H1 (cell line): ENCODE data around the gene SIPA1L3. TPM values are rescaled to one million over a fixed set of nuclear protein-coding genes. Genes with fewer than 3 reads are reported as not detected.

Experiments
- CTCF ChIA-PET: fragments of 300-600 bp; sonication (Branson Sonifier 250); formaldehyde crosslinking; loops from one replicate; lab custom pipeline; 2021; ENCODE audit not compliant: partially characterized antibody; lab: Charles Lee
- POLR2A ChIA-PET: fragments of 300-600 bp; sonication (Branson Sonifier 250); formaldehyde crosslinking; loops from one replicate; lab custom pipeline; 2021; ENCODE audit warnings: inconsistent platforms; ENCODE audit not compliant: partially characterized antibody; lab: Charles Lee
- DNase-seq, 2 experiments: peaks; one replicate each; pipeline versions ENCODE4 v3.0.0 to v3.0.0-alpha.2; 2010 to 2022; ENCODE audit warnings: low spot score in 2 of 2, low read depth in 1 of 2, mixed read lengths in 1 of 2
- FAIRE-seq: peaks from 2 replicates; lab custom pipeline; 2011; peaks lifted over from hg19 to GRCh38; lab: Jason Lieb, UNC
- H2AFZ ChIP-seq: 2 replicates; pipeline ENCODE4 v1.8.1; 2012; ENCODE audit warnings: low read length, inconsistent platforms
- H2AK5ac ChIP-seq: 2 replicates; pipeline ENCODE4 v1.6.1; 2013; ENCODE audit warnings: low read depth, low read length
- H2BK120ac ChIP-seq: replicated peaks from 2 replicates; pipeline ENCODE3; 2013; ENCODE audit warnings: low read depth, low read length, inconsistent platforms
- H2BK12ac ChIP-seq: 2 replicates; pipeline ENCODE4 v1.6.1; 2013; ENCODE audit warnings: low read depth, low read length
- H2BK15ac ChIP-seq: 2 replicates; pipeline ENCODE4 v1.6.1; 2013; ENCODE audit warnings: low read length
- H2BK20ac ChIP-seq: 2 replicates; pipeline ENCODE4 v1.6.1; 2013; ENCODE audit warnings: low read length
- H2BK5ac ChIP-seq: 2 replicates; pipeline ENCODE4 v1.6.1; 2013; ENCODE audit warnings: low read depth, low read length
- H3K14ac ChIP-seq: 2 replicates; pipeline ENCODE4 v1.6.1; 2013; ENCODE audit warnings: inconsistent platforms; ENCODE audit not compliant: insufficient read length
- H3K18ac ChIP-seq: 2 replicates; pipeline ENCODE4 v1.6.1; 2013; ENCODE audit warnings: low read length; ENCODE audit errors: extremely low read depth
- H3K23ac ChIP-seq: 2 replicates; pipeline ENCODE4 v1.6.1; 2013; ENCODE audit warnings: inconsistent platforms; ENCODE audit not compliant: insufficient read length
- H3K23me2 ChIP-seq: 2 replicates; pipeline ENCODE4 v1.6.1; 2013; ENCODE audit warnings: low read depth, low read length
- H3K27ac ChIP-seq: 2 replicates; pipeline ENCODE4 v1.6.1; 2011; ENCODE audit warnings: low read depth, low read length, inconsistent platforms
- H3K27me3 ChIP-seq, 4 experiments: replicated peaks in 1 of 4; 1 replicate in 1 of 4; 2 replicates in 3 of 4; pipeline versions ENCODE4 v1.6.1 to v1.8.1; 2011 to 2013; ENCODE audit warnings: low read length in 3 of 4, mild to moderate bottlenecking in 3 of 4, inconsistent platforms in 2 of 4, mixed read lengths in 2 of 4, moderate library complexity in 1 of 4; ENCODE audit not compliant: control insufficient read depth in 3 of 4, insufficient read depth in 3 of 4; ENCODE audit errors: extremely low read depth in 1 of 4
- H3K36me3 ChIP-seq, 4 experiments: 2 replicates each; pipeline versions ENCODE4 v1.6.1 to v1.8.1; 2011 to 2013; ENCODE audit warnings: mild to moderate bottlenecking in 4 of 4, low read length in 3 of 4, moderate library complexity in 2 of 4, control low read depth in 1 of 4, inconsistent platforms in 1 of 4; ENCODE audit not compliant: insufficient read depth in 4 of 4, control insufficient read depth in 2 of 4
- H3K4ac ChIP-seq: replicated peaks from 2 replicates; pipeline ENCODE3; 2013; ENCODE audit warnings: low read length, low read depth, mixed read lengths, inconsistent platforms; ENCODE audit not compliant: insufficient read length
- H3K4me1 ChIP-seq, 4 experiments: replicated peaks in 1 of 4; 1 replicate in 1 of 4; 2 replicates in 3 of 4; pipeline versions ENCODE4 v1.6.1 to v1.8.1; 2011 to 2013; ENCODE audit warnings: low read length in 3 of 4, inconsistent platforms in 2 of 4, mixed read lengths in 1 of 4; ENCODE audit not compliant: insufficient read depth in 4 of 4, control insufficient read depth in 3 of 4
- H3K4me2 ChIP-seq, 2 experiments: 2 replicates each; pipeline versions ENCODE4 v1.6.1 to v1.8.1; 2011 to 2013; ENCODE audit warnings: low read depth in 2 of 2, low read length in 2 of 2, control low read depth in 1 of 2, inconsistent platforms in 1 of 2, mild to moderate bottlenecking in 1 of 2; ENCODE audit not compliant: insufficient read depth in 1 of 2
- H3K4me3 ChIP-seq, 4 experiments: fragments of 200-600, 300-600 bp in 1 of 4; sonication (generic), shearing (Covaris generic), sonication (Bioruptor Twin) in 1 of 4; 2 replicates each; pipeline versions ENCODE4 v1.5.1 to v1.8.1; 2011 to 2016; ENCODE audit warnings: low read length in 4 of 4, low read depth in 3 of 4, control low read depth in 2 of 4, inconsistent platforms in 2 of 4, mild to moderate bottlenecking in 2 of 4, mixed read lengths in 1 of 4, moderate library complexity in 1 of 4; ENCODE audit not compliant: insufficient read depth in 2 of 4; ENCODE audit errors: extremely low read depth in 1 of 4
- H3K56ac ChIP-seq: replicated peaks from 2 replicates; pipeline ENCODE3; 2013; ENCODE audit warnings: low read depth, mild to moderate bottlenecking, mixed read lengths, low read length, inconsistent platforms; ENCODE audit not compliant: insufficient read length
- H3K79me1 ChIP-seq: 2 replicates; pipeline ENCODE4 v1.6.1; 2013; ENCODE audit warnings: low read depth, low read length, control low read depth
- H3K79me2 ChIP-seq, 2 experiments: 2 replicates each; pipeline versions ENCODE4 v1.6.1 to v1.8.1; 2012 to 2013; ENCODE audit warnings: low read length in 2 of 2, mild to moderate bottlenecking in 2 of 2, inconsistent platforms in 1 of 2; ENCODE audit not compliant: insufficient read depth in 2 of 2, control insufficient read depth in 1 of 2
- H3K9ac ChIP-seq, 4 experiments: replicated peaks in 1 of 4; 1 replicate in 1 of 4; 2 replicates in 3 of 4; pipeline versions ENCODE4 v1.6.1 to v1.8.1; 2011 to 2013; ENCODE audit warnings: low read depth in 3 of 4, low read length in 3 of 4, control low read depth in 2 of 4, mild to moderate bottlenecking in 2 of 4, moderate library complexity in 2 of 4, inconsistent platforms in 1 of 4; ENCODE audit errors: extremely low read depth in 1 of 4
- H3K9me3 ChIP-seq, 2 experiments: 2 replicates each; pipeline versions ENCODE4 v1.6.1 to v1.8.1; 2012 to 2013; ENCODE audit warnings: mild to moderate bottlenecking in 2 of 2, moderate library complexity in 2 of 2, control low read depth in 1 of 2, inconsistent platforms in 1 of 2, low read depth in 1 of 2, low read length in 1 of 2, mixed read lengths in 1 of 2; ENCODE audit not compliant: insufficient read depth in 2 of 2
- H4K20me1 ChIP-seq, 2 experiments: replicated peaks in 1 of 2; 2 replicates each; pipeline versions ENCODE3 to v1.8.1; 2011 to 2013; ENCODE audit warnings: inconsistent platforms in 2 of 2, low read length in 2 of 2, mild to moderate bottlenecking in 1 of 2; ENCODE audit not compliant: insufficient read depth in 2 of 2, control insufficient read depth in 1 of 2
- H4K5ac ChIP-seq: 2 replicates; pipeline ENCODE4 v1.6.1; 2013; ENCODE audit warnings: low read length, low read depth, mixed read lengths, inconsistent platforms; ENCODE audit not compliant: insufficient read length
- H4K8ac ChIP-seq: 2 replicates; pipeline ENCODE4 v1.8.0; 2013; ENCODE audit warnings: mild to moderate bottlenecking, moderate library complexity, low read length, inconsistent platforms; ENCODE audit not compliant: insufficient read depth; ENCODE audit errors: extremely low read depth
- H4K91ac ChIP-seq: replicated peaks from 2 replicates; pipeline ENCODE3; 2013; ENCODE audit warnings: low read length, mixed read lengths, inconsistent platforms; ENCODE audit not compliant: insufficient read length
- KDM1A ChIP-seq: fragments of 200-600, 300-600 bp; sonication (generic); IDR thresholded peaks from 2 replicates; pipeline ENCODE4 v1.7.1; 2016; ENCODE audit warnings: mild to moderate bottlenecking, low read length, borderline replicate concordance
- SP2 ChIP-seq: IDR thresholded peaks from 2 replicates; pipeline ENCODE4 v1.6.1; 2012; ENCODE audit warnings: mild to moderate bottlenecking, low read length, inconsistent platforms
- WGBS, 2 experiments: shearing (Covaris generic) in 1 of 2; methylation state at CpG; one replicate each; pipeline versions ENCODE4 v1.1.6 to v1.1.7; 2013 to 2015; ENCODE audit warnings: low lambda C conversion rate in 2 of 2, mixed read lengths in 2 of 2, inconsistent platforms in 1 of 2, low coverage in 1 of 2, missing lambda C conversion rate in 1 of 2; ENCODE audit not compliant: insufficient replicate concordance in 2 of 2, insufficient coverage in 1 of 2, insufficient read length in 1 of 2; ENCODE audit errors: extremely low coverage in 1 of 2, missing lambda C conversion rate in 1 of 2; 5-methylcytosine and 5-hydroxymethylcytosine counted together
- polyA plus RNA-seq, 7 experiments: library from polyadenylated mRNA; depleted of rRNA in 3 of 7; stranded (reverse) in 5 of 7; unstranded in 2 of 7; fragments of >200 nt in 5 of 7; fragments of 200-250 nt in 2 of 7; gene quantifications; 1 replicate in 5 of 7; 2 replicates in 1 of 7; 4 replicates in 1 of 7; pipeline versions ENCODE4 v1.2.1 to v1.2.3, GENCODE V29; 2011 to 2013; ENCODE audit warnings: missing spikeins in 2 of 7, mixed read lengths in 2 of 7
- total RNA-seq: library from RNA; stranded (reverse); fragmentation: NEBNext Ultra II Directional; extraction: Animal tissue kit (Norgen Biotek cat#: 25700); gene quantifications from 2 replicates; pipeline ENCODE4 v1.2.1, GENCODE V29; 2021

Gene SIPA1L3
- total and polyA plus RNA-seq, 2 of the 8 experiments (the other 6 are each of a cell fraction or from before 2014, with no cell fraction given), result 15.0 to 54.9 TPM

DNA sequence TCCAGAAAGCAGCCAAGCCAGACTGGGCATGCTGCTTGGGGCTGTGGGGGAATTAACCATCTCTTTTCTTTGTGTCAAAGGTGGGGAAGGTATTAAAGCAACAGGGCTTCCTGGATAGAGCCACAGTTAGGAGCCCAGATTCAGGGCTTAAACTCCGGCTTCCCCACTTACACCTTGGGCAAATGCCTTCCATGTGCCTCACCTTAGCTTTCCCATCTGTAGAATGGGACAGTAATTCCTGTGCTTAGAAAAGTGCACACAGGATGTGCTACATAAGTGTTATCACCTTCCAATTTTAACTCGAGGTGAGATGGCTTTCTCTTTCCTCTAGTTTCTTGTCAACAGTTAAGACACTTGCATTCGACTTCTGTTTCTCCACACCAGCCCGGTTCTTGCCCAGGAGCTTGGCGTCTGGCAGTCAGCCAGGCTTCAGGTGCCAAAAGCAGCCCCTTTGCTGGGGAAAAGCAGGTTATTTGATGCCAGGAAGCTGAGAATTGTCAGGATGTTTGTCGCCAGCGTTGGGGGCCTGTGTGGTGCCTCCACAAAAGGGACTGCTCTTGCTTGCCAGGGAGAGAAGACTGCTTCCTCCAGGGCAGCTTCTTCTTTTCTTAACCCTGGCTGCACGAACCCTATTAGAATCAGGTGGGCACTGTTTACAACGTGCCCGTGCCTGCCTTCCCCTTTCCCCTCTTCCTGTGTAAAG, 79.2 kb downstream of the SIPA1L3 start:
- H2BK15ac ChIP-seq, result peak overlapping the region; percentile 48; the same call in 1 of the 2 replicates
- no peaks in the 10 kb centered on the region for H3K36me3 ChIP-seq
- peaks cover 2 to 10% of the 10 kb centered on the region in 2 experiments for H4K20me1 ChIP-seq
- H3K27me3 ChIP-seq, result no peaks in the 10 kb centered on the region
- no peak overlapping the region for H2AFZ ChIP-seq
- FAIRE-seq, result no peak
- H3K4me3 ChIP-seq, result no peak overlapping the region
- H2BK20ac ChIP-seq, result 0 out of 2 replicates have a peak overlapping the region, but pooled peaks have one; percentile 15
- H3K56ac ChIP-seq, result no peak overlapping the region
- no peak overlapping the region for H3K14ac ChIP-seq
- TF ChIP-seq SP2 (no peak), KDM1A (0 out of 2 replicates have a peak, but pooled peaks have one; percentile 27)
- TF ChIP-seq, all 59 proteins: peak for 1
- H2BK5ac ChIP-seq, result peak overlapping the region; percentile 52; the same call in 1 of the 2 replicates
- peak overlapping the region; percentile 54 for H2AK5ac ChIP-seq
- H3K9me3 ChIP-seq, result no peaks in the 10 kb centered on the region
- peak overlapping the region; percentile 60 for H2BK120ac ChIP-seq
- H2BK12ac ChIP-seq, result 0 out of 2 replicates have a peak overlapping the region, but pooled peaks have one; percentile 39
- H4K8ac ChIP-seq, result no peak overlapping the region
- 0 out of 2 replicates have a peak overlapping the region, but pooled peaks have one; percentile 8 for H3K27ac ChIP-seq
- H3K18ac ChIP-seq, result peak overlapping the region; percentile 27
- H3K4ac ChIP-seq, result no peak overlapping the region
- WGBS, 2 experiments, result 78% methylated on average over 10 of the region's 10 CpGs; no CpG with 5 or more reads in 1 of the 2 experiments
- H3K79me2 ChIP-seq, result peaks cover 0 to 42% of the 10 kb centered on the region in 2 experiments; a peak in 2 of 4 replicates
- 0 out of 7 replicates have a peak overlapping the region, but pooled peaks of 1 of the 4 experiments have one; percentile 44 for H3K9ac ChIP-seq
- no peak overlapping the region for H3K23ac ChIP-seq
- no peak overlapping the region for H4K5ac ChIP-seq
- no peaks in the 10 kb centered on the region for H3K23me2 ChIP-seq
- ChIA-PET CTCF (interaction anchor here (0.7 to 17.8 kb wide), 31 partner anchors 9 to 156 kb away, joined by 3 to 259 read pairs (median 5); partner anchors contain the start of genes SIPA1L3 and WDR87), POLR2A (interaction anchor here (0.7 to 7.6 kb wide), 8 partner anchors 14 to 84 kb away, joined by 3 to 66 read pairs (median 4); partner anchors contain the start of genes SIPA1L3 and WDR87)
- peak overlapping the region in 1 of 2 experiments; percentile 8; a peak in 1 of 4 replicates for H3K4me2 ChIP-seq
- peaks cover 5% of the 10 kb centered on the region for H3K79me1 ChIP-seq
- no peak for DNase-seq
- H3K4me1 ChIP-seq, result peaks cover 13 to 40% (median 28%) of the 10 kb centered on the region in 4 experiments
- H4K91ac ChIP-seq, result no peak overlapping the region
